Esophagus muscularis mucosa (tissue), 4 donors: ENCODE data around the gene ARHGEF10L.

Experiments used
- CTCF ChIP-seq, 3 experiments: fragments of 200-600 bp in 2 of 3; fragments of 450-650 bp in 1 of 3; sonication (generic) in 2 of 3; IDR thresholded peaks; one replicate each; pipeline ENCODE4 v1.5.1; 2017 to 2019; ENCODE audit warnings: antibody characterized with exemption in 3 of 3, mild to moderate bottlenecking in 2 of 3, moderate library complexity in 1 of 3
- EP300 ChIP-seq: sonication (generic); formaldehyde crosslinking; IDR thresholded peaks from one replicate; pipeline ENCODE4 v1.6.1; 2017; ENCODE audit warnings: antibody characterized with exemption
- POLR2A ChIP-seq: fragments of 450-650 bp; IDR thresholded peaks from one replicate; pipeline ENCODE4 v1.6.1; 2017; ENCODE audit warnings: antibody characterized with exemption, moderate library complexity, mild to moderate bottlenecking, low read depth
- POLR2AphosphoS5 ChIP-seq, 2 donors: sonication (generic); formaldehyde crosslinking; IDR thresholded peaks; one replicate each; pipeline ENCODE4 v1.6.1; 2017; ENCODE audit warnings: antibody characterized with exemption in 2 of 2

- TF ChIP-seq POLR2AphosphoS5 (IDR thresholded peaks at IDR 0.05): no peak
- TF ChIP-seq CTCF (IDR thresholded peaks at IDR 0.05): peak in 1 of 3 experiments; percentile 16
- TF ChIP-seq POLR2A: no peak
- no peak for TF ChIP-seq EP300
Observed at GRCh38 chr1:17671741-17672140, 132.2 kb downstream of the ARHGEF10L start.
